GM12891 (cell line): ENCODE results near the gene EFNB1.

Experiments
- POLR2A ChIP-seq: IDR thresholded peaks from 2 replicates; pipeline ENCODE4 v1.6.1; 2011; ENCODE audit warnings: low read depth, low read length, control low read depth
- POLR2AphosphoS5 ChIP-seq: IDR thresholded peaks from 2 replicates; pipeline ENCODE4 v1.6.1; 2011; ENCODE audit warnings: low read depth, low read length, control low read depth
- TAF1 ChIP-seq: IDR thresholded peaks from 2 replicates; pipeline ENCODE4 v1.6.1; 2011; ENCODE audit warnings: low read depth, low read length, control low read depth

GRCh38 chrX:68852046-68852445 is 23.2 kb downstream of the EFNB1 start:
- TF ChIP-seq POLR2A = no peak
- TF ChIP-seq POLR2AphosphoS5 = no peak
- no peak for TF ChIP-seq TAF1
